B cell (primary cell): Measurements from ENCODE around the gene GRIP1. TPM values are rescaled to one million over a fixed set of nuclear protein-coding genes. Genes with fewer than 3 reads are reported as not detected.

Experiments
- ATAC-seq: fragments of 200-7000 bp; cut with Tn5 transposase; one replicate; pipeline ENCODE4 v1.10.0; 2021; ENCODE audit warnings: low read depth, mild to moderate bottlenecking, moderate number of reproducible peaks, moderate library complexity
- CTCF ChIA-PET: fragments of 350-600 bp; sonication (Branson Sonifier 250); formaldehyde crosslinking; loops from one replicate; lab custom pipeline; 2021; ENCODE audit warnings: antibody characterized with exemption, inconsistent platforms; lab: Charles Lee
- POLR2A ChIA-PET: fragments of 350-600 bp; sonication (Branson Sonifier 250); formaldehyde crosslinking; loops from one replicate; lab custom pipeline; 2021; ENCODE audit warnings: antibody characterized with exemption; lab: Charles Lee
- DNase-seq: peaks from one replicate; pipeline ENCODE4 v3.0.0; 2013
- H2AFZ ChIP-seq: 2 replicates; pipeline ENCODE4 v1.6.1; 2012; ENCODE audit warnings: mild to moderate bottlenecking, low read depth, low read length; ENCODE audit not compliant: insufficient read depth, poor library complexity, severe bottlenecking
- H3K27ac ChIP-seq, 2 donors: 1 replicate in 1 of 2; 2 replicates in 1 of 2; pipeline ENCODE4 v1.5.1; 2012 to 2013; ENCODE audit warnings: low read length in 2 of 2, mild to moderate bottlenecking in 2 of 2, moderate library complexity in 1 of 2
- H3K27me3 ChIP-seq, 4 experiments: fragments of 200-600 bp in 1 of 4; sonication (generic) in 1 of 4; replicated peaks in 1 of 4; 1 replicate in 2 of 4; 2 replicates in 2 of 4; pipeline versions ENCODE4 v1.6.1 to v1.7.0; 2013 to 2016; ENCODE audit warnings: low read length in 3 of 4, mild to moderate bottlenecking in 2 of 4, mixed read lengths in 1 of 4, moderate library complexity in 1 of 4; ENCODE audit not compliant: insufficient read depth in 4 of 4, control insufficient read depth in 3 of 4; ENCODE audit errors: control extremely low read depth in 1 of 4
- H3K36me3 ChIP-seq, 2 experiments: replicated peaks in 1 of 2; 1 replicate in 1 of 2; 2 replicates in 1 of 2; pipeline versions ENCODE4 v1.6.1 to v1.7.1; 2013; ENCODE audit warnings: low read length in 1 of 2; ENCODE audit not compliant: insufficient read depth in 2 of 2, control insufficient read depth in 1 of 2; ENCODE audit errors: control extremely low read depth in 1 of 2, extremely low read depth in 1 of 2
- H3K4me1 ChIP-seq, 2 donors: fragments of 200-600 bp in 1 of 2; sonication (generic) in 1 of 2; 1 replicate in 1 of 2; 2 replicates in 1 of 2; pipeline versions ENCODE4 v1.5.1 to v1.6.1; 2013 to 2017; ENCODE audit warnings: low read length in 2 of 2; ENCODE audit not compliant: control insufficient read depth in 2 of 2, insufficient read depth in 2 of 2
- H3K4me2 ChIP-seq: replicated peaks from 2 replicates; pipeline ENCODE3; 2012; ENCODE audit warnings: mild to moderate bottlenecking, low read depth, low read length; ENCODE audit not compliant: poor library complexity, severe bottlenecking
- H3K4me3 ChIP-seq, 5 experiments: fragments of 200-600 bp in 1 of 5; sonication (generic) in 1 of 5; 1 replicate in 3 of 5; 2 replicates in 2 of 5; pipeline versions ENCODE4 v1.5.1 to v1.7.0; 2011 to 2016; ENCODE audit warnings: low read length in 4 of 5, mild to moderate bottlenecking in 4 of 5, low read depth in 2 of 5, control low read depth in 1 of 5, moderate library complexity in 1 of 5; ENCODE audit not compliant: insufficient read depth in 1 of 5; ENCODE audit errors: control extremely low read depth in 1 of 5, extremely low read depth in 1 of 5
- H3K79me2 ChIP-seq: fragments of 200-600 bp; sonication (generic); one replicate; pipeline ENCODE4 v1.6.0; 2016; ENCODE audit warnings: low read length; ENCODE audit not compliant: control insufficient read depth, insufficient read depth
- H3K9ac ChIP-seq: fragments of 200-600 bp; sonication (generic); 2 replicates; pipeline ENCODE4 v1.6.1; 2017; ENCODE audit warnings: mild to moderate bottlenecking, low read length, moderate library complexity
- H3K9me3 ChIP-seq, 3 donors: one replicate each; pipeline versions ENCODE4 v1.6.1 to v1.7.1; 2013; ENCODE audit warnings: low read length in 2 of 3; ENCODE audit not compliant: control insufficient read depth in 2 of 3, insufficient read depth in 1 of 3; ENCODE audit errors: control extremely low read depth in 1 of 3
- H4K20me1 ChIP-seq: 2 replicates; pipeline ENCODE4 v1.6.0; 2012; ENCODE audit warnings: mild to moderate bottlenecking, low read length; ENCODE audit not compliant: insufficient read depth, control insufficient read depth, poor library complexity, severe bottlenecking
- H3K27ac Mint-ChIP-seq: one replicate; pipeline ENCODE4 v1.8.0; 2021; ENCODE audit warnings: mixed read lengths
- H3K27me3 Mint-ChIP-seq: one replicate; pipeline ENCODE4 v1.8.0; 2021; ENCODE audit warnings: mixed read lengths
- H3K4me1 Mint-ChIP-seq: one replicate; pipeline ENCODE4 v1.8.0; 2021; ENCODE audit warnings: mixed read lengths
- H3K4me3 Mint-ChIP-seq: one replicate; pipeline ENCODE4 v1.8.0; 2021; ENCODE audit warnings: mixed read lengths
- H3K9me3 Mint-ChIP-seq: one replicate; pipeline ENCODE4 v1.8.0; 2022; ENCODE audit warnings: mixed read lengths; ENCODE audit not compliant: insufficient read depth
- CTCF ChIP-seq: fragments of 200-600 bp; IDR thresholded peaks from one replicate; pipeline ENCODE4 v1.8.0; 2022; ENCODE audit warnings: antibody characterized with exemption, mild to moderate bottlenecking
- EZH2 ChIP-seq: IDR thresholded peaks from 2 replicates; pipeline ENCODE4 v1.6.1; 2012; ENCODE audit warnings: borderline replicate concordance, low read depth, mild to moderate bottlenecking, moderate library complexity, low read length; ENCODE audit not compliant: insufficient read depth, poor library complexity, severe bottlenecking
- WGBS: methylation state at CpG from one replicate; pipeline ENCODE4 v1.1.5; 2013; ENCODE audit warnings: missing lambda C conversion rate; ENCODE audit not compliant: insufficient coverage; 5-methylcytosine and 5-hydroxymethylcytosine counted together
- intact Hi-C: fragments of 100-400 bp; cut with micrococcal nuclease; formaldehyde crosslinking; loops from one replicate; pipeline ENCODE4 v1.10.0; 2022
- polyA plus RNA-seq: library from polyadenylated mRNA; depleted of rRNA; stranded (reverse); fragments of >200 nt; gene quantifications from 2 replicates; pipeline ENCODE4 v1.2.3, GENCODE V29; 2012
- total RNA-seq, 2 donors: library from RNA; stranded (reverse); fragments of 120-200 nt in 1 of 2; gene quantifications; 1 replicate in 1 of 2; 2 replicates in 1 of 2; pipeline versions ENCODE4 v1.2.3 to v1.2.4, GENCODE V29; 2013 to 2022

GRIP1 gene
- total and polyA plus RNA-seq, 2 donors (not counting 1 experiment from before 2014, with no cell fraction given), result 0.22 TPM; not detected in 1

GRCh38 chr12:66539431-66539830 lies 139.4 kb downstream of the GRIP1 start:
- H3K27ac ChIP-seq, result no peak overlapping the region
- H3K4me3 ChIP-seq, result no peak overlapping the region
- no peaks in the 10 kb centered on the region for H3K4me1 ChIP-seq
- no peak overlapping the region for H3K9ac ChIP-seq
- Mint-ChIP-seq H3K27me3 (no peaks in the 10 kb centered on the region), H3K4me1 (no peaks in the 10 kb centered on the region), H3K4me3 (no peak overlapping the region), H3K9me3 (no peaks in the 10 kb centered on the region), H3K27ac (no peak overlapping the region)
- no peaks in the 10 kb centered on the region for H3K9me3 ChIP-seq
- no peaks in the 10 kb centered on the region for H3K36me3 ChIP-seq
- no peak overlapping the region for H3K4me2 ChIP-seq
- no peaks in the 10 kb centered on the region for H3K79me2 ChIP-seq
- H4K20me1 ChIP-seq, result no peaks in the 10 kb centered on the region
- no peak overlapping the region for H2AFZ ChIP-seq
- no peak for TF ChIP-seq EZH2
- no peak for TF ChIP-seq CTCF
- intact Hi-C loops, result no loop called here
- DNase-seq (no peak), ATAC-seq (no peak)
- ChIA-PET CTCF (no interaction called here), POLR2A (no interaction called here)
- no peaks in the 10 kb centered on the region for H3K27me3 ChIP-seq

- no peaks in the 10 kb centered on the region for H3K79me2 ChIP-seq
- no peak for TF ChIP-seq EZH2
- no peak for TF ChIP-seq CTCF
- no peaks in the 10 kb centered on the region for H3K27me3 ChIP-seq
- intact Hi-C loops, result no loop called here
- H3K27ac ChIP-seq, result no peak overlapping the region
- ChIA-PET POLR2A (no interaction called here), CTCF (no interaction called here)
- Mint-ChIP-seq H3K4me3 (no peak overlapping the region), H3K4me1 (no peaks in the 10 kb centered on the region), H3K9me3 (no peaks in the 10 kb centered on the region), H3K27me3 (no peaks in the 10 kb centered on the region), H3K27ac (no peak overlapping the region)
- no peak overlapping the region for H3K4me2 ChIP-seq
- H3K9me3 ChIP-seq, result no peaks in the 10 kb centered on the region
- 89% methylated on average over 4 of the region's 4 CpGs for WGBS
- ATAC-seq, result no peak
- H4K20me1 ChIP-seq, result no peaks in the 10 kb centered on the region
- DNase-seq, result no peak
- no peak overlapping the region for H3K9ac ChIP-seq
- no peaks in the 10 kb centered on the region for H3K4me1 ChIP-seq
- H3K36me3 ChIP-seq, result no peaks in the 10 kb centered on the region
- no peak overlapping the region for H2AFZ ChIP-seq
- H3K4me3 ChIP-seq, result no peak overlapping the region
These were observed 139.9 kb downstream of the GRIP1 start for GRCh38 chr12:66538970-66539369.
